Endothelial cell of umbilical vein (primary cell): ENCODE data around the gene LYSMD2. TPM values are rescaled to one million over a fixed set of nuclear protein-coding genes. Genes with fewer than 3 reads are reported as not detected.

Experiments used
- BruUV-seq: library from RNA; stranded (reverse); fragments of 400-500 nt; replicated peaks from 2 replicates; lab custom pipeline; 2021; lab: Mats Ljungman, UMichigan
- CTCF ChIA-PET: fragments of 300-600, 350-600 bp; sonication (Branson Sonifier 250); formaldehyde crosslinking; loops from one replicate; lab custom pipeline; 2021; ENCODE audit warnings: antibody characterized with exemption, inconsistent platforms; lab: Charles Lee
- POLR2A ChIA-PET: fragments of 300-600, 350-600 bp; sonication (Branson Sonifier 250); formaldehyde crosslinking; loops from one replicate; lab custom pipeline; 2021; ENCODE audit warnings: antibody characterized with exemption, inconsistent platforms; lab: Charles Lee
- DNase-seq: peaks from one replicate; pipeline ENCODE4 v3.0.0-alpha.2; 2011; ENCODE audit warnings: low read depth, low spot score
- FAIRE-seq: peaks from 2 replicates; lab custom pipeline; 2011; peaks lifted over from hg19 to GRCh38; lab: Jason Lieb, UNC
- H2AFZ ChIP-seq: 2 replicates; pipeline ENCODE4 v1.6.0; 2012; ENCODE audit warnings: low read depth, low read length, control low read depth, inconsistent platforms
- H3K27ac ChIP-seq: 2 replicates; pipeline ENCODE4 v1.5.1; 2011; ENCODE audit warnings: low read depth, mild to moderate bottlenecking, control low read depth, low read length, moderate library complexity; ENCODE audit not compliant: insufficient read depth
- H3K27me3 ChIP-seq, 2 experiments: 2 replicates each; pipeline versions ENCODE4 v1.6.0 to v1.6.1; 2011; ENCODE audit warnings: low read length in 2 of 2, mixed read lengths in 1 of 2; ENCODE audit not compliant: control insufficient read depth in 2 of 2, insufficient read depth in 2 of 2
- H3K36me3 ChIP-seq, 2 experiments: 2 replicates in 1 of 2; 3 replicates in 1 of 2; pipeline ENCODE4 v1.5.1; 2011; ENCODE audit warnings: low read length in 2 of 2, mild to moderate bottlenecking in 1 of 2, moderate library complexity in 1 of 2; ENCODE audit not compliant: control insufficient read depth in 2 of 2, insufficient read depth in 2 of 2; ENCODE audit errors: extremely low read depth in 1 of 2
- H3K4me1 ChIP-seq: 3 replicates; pipeline ENCODE4 v1.5.1; 2011; ENCODE audit warnings: mild to moderate bottlenecking, low read length; ENCODE audit not compliant: control insufficient read depth, insufficient read depth; ENCODE audit errors: extremely low read depth
- H3K4me2 ChIP-seq: 2 replicates; pipeline ENCODE4 v1.6.1; 2011; ENCODE audit warnings: low read length, control low read depth, mixed read lengths; ENCODE audit not compliant: insufficient read depth
- H3K4me3 ChIP-seq, 3 experiments: fragments of 200-600 bp in 1 of 3; sonication (generic), shearing (Covaris generic) in 1 of 3; replicated peaks in 1 of 3; 2 replicates each; pipeline ENCODE4 v1.5.1; 2011 to 2016; ENCODE audit warnings: control low read depth in 3 of 3, low read length in 3 of 3, mild to moderate bottlenecking in 2 of 3, inconsistent platforms in 1 of 3, low read depth in 1 of 3, moderate library complexity in 1 of 3; ENCODE audit not compliant: insufficient read depth in 1 of 3
- H3K79me2 ChIP-seq: 2 replicates; pipeline ENCODE4 v1.6.0; 2012; ENCODE audit warnings: low read length, inconsistent platforms; ENCODE audit not compliant: control insufficient read depth, insufficient read depth
- H3K9ac ChIP-seq: replicated peaks from 2 replicates; pipeline ENCODE3; 2011; ENCODE audit warnings: low read length, control low read depth; ENCODE audit not compliant: insufficient read depth; ENCODE audit errors: extremely low read depth
- H3K9me1 ChIP-seq: replicated peaks from 3 replicates; pipeline ENCODE4 v1.6.0; 2011; ENCODE audit warnings: mild to moderate bottlenecking, low read length; ENCODE audit not compliant: control insufficient read depth, insufficient read depth; ENCODE audit errors: extremely low read depth
- H3K9me3 ChIP-seq: replicated peaks from 2 replicates; pipeline ENCODE4 v1.5.1; 2012; ENCODE audit warnings: low read length, inconsistent platforms; ENCODE audit not compliant: control insufficient read depth, insufficient read depth
- H4K20me1 ChIP-seq: replicated peaks from 2 replicates; pipeline ENCODE3; 2011; ENCODE audit warnings: mild to moderate bottlenecking, low read length; ENCODE audit not compliant: control insufficient read depth, insufficient read depth; ENCODE audit errors: extremely low read depth
- CTCF ChIP-seq, 2 donors: IDR thresholded peaks; 1 replicate in 1 of 2; 2 replicates in 1 of 2; pipeline ENCODE4 v1.5.1; 2011; ENCODE audit warnings: low read length in 2 of 2, mild to moderate bottlenecking in 2 of 2, moderate library complexity in 2 of 2, control low read depth in 1 of 2, inconsistent platforms in 1 of 2, low read depth in 1 of 2; ENCODE audit not compliant: insufficient read depth in 1 of 2; ENCODE audit errors: extremely low read depth in 1 of 2
- EZH2 ChIP-seq: IDR thresholded peaks from 2 replicates; pipeline ENCODE4 v1.6.1; 2012; ENCODE audit warnings: borderline replicate concordance, low read depth, mild to moderate bottlenecking, moderate library complexity, low read length, inconsistent platforms; ENCODE audit not compliant: severe bottlenecking
- FOS ChIP-seq: IDR thresholded peaks from 2 replicates; pipeline ENCODE4 v1.6.1; 2011; ENCODE audit warnings: mild to moderate bottlenecking, low read length, moderate library complexity, borderline replicate concordance; ENCODE audit not compliant: insufficient read depth
- GATA2 ChIP-seq: IDR thresholded peaks from 2 replicates; pipeline ENCODE4 v1.7.0; 2011; ENCODE audit warnings: low read depth, mild to moderate bottlenecking, moderate library complexity, mixed read lengths, low read length; ENCODE audit not compliant: insufficient read length, insufficient read depth
- JUN ChIP-seq: IDR thresholded peaks from 2 replicates; pipeline ENCODE4 v1.6.1; 2011; ENCODE audit warnings: borderline replicate concordance, low read depth; ENCODE audit not compliant: insufficient read length, insufficient read depth
- MAX ChIP-seq: IDR thresholded peaks from 2 replicates; pipeline ENCODE4 v1.6.1; 2011; ENCODE audit not compliant: insufficient read depth, insufficient read length
- MYC ChIP-seq: IDR thresholded peaks from one replicate; pipeline ENCODE4 v1.6.1; 2011; ENCODE audit warnings: mild to moderate bottlenecking, low read depth, low read length
- POLR2A ChIP-seq: IDR thresholded peaks from 2 replicates; pipeline ENCODE4 v1.6.1; 2012; ENCODE audit warnings: low read depth, mild to moderate bottlenecking, control low read depth, low read length
- POLR2AphosphoS5 ChIP-seq: IDR thresholded peaks from 2 replicates; pipeline ENCODE4 v1.6.1; 2012; ENCODE audit warnings: low read depth, mild to moderate bottlenecking, control low read depth, low read length, moderate library complexity; ENCODE audit not compliant: insufficient read depth
- dilution Hi-C: fragments of 300-500 bp; cut with MboI; formaldehyde crosslinking; loops from one replicate; pipeline ENCODE4 v1.15.0; 2019; ENCODE audit warnings: low sequenced_read_pairs; ENCODE audit not compliant: extremely low pct_ligation_motif_present
- intact Hi-C: fragments of 100-400 bp; cut with micrococcal nuclease; formaldehyde crosslinking; loops from one replicate; pipeline ENCODE4 v1.10.0; 2022
- polyA plus RNA-seq, 4 experiments: library from polyadenylated mRNA; depleted of rRNA in 3 of 4; stranded (reverse) in 3 of 4; unstranded in 1 of 4; fragments of >200 nt; gene quantifications; 2 replicates each; pipeline versions ENCODE4 v1.2.1 to v1.2.3, GENCODE V29; 2011 to 2012; ENCODE audit warnings: missing spikeins in 1 of 4
- total RNA-seq: library from RNA; stranded (reverse); gene quantifications from 2 replicates; pipeline ENCODE4 v1.2.3, GENCODE V29; 2021

LYSMD2 gene
- total and polyA plus RNA-seq, 2 donors (not counting 3 experiments of a cell fraction or from before 2014, with no cell fraction given): 6.2 to 8.0 TPM

- TF ChIP-seq MYC (no peak), MAX (no peak), JUN (no peak), POLR2A (no peak), POLR2AphosphoS5 (no peak), FOS (no peak), CTCF (IDR thresholded peaks at IDR 0.05; ENCODE audit: extremely low read depth in 1 of 2, insufficient read depth in 1 of 2, low read depth in 1 of 2, low read length in 2 of 2) (no peak), EZH2 (no peak), GATA2 (no peak)
Observed at GRCh38 chr15:51783967-51784366, 46.5 kb upstream of the LYSMD2 start.

More at GRCh38 chr15:51783967-51784366, 46.5 kb upstream of the LYSMD2 start:
- dilution Hi-C loops: no loop called here
- BruUV-seq: no TSS peak
- H3K9me1 ChIP-seq: no peaks in the 10 kb centered on the region
- H3K9ac ChIP-seq: no peak overlapping the region
- no peaks in the 10 kb centered on the region for H3K36me3 ChIP-seq
- DNase-seq: no peak
- POLR2A ChIA-PET: no interaction called here
- no peaks in the 10 kb centered on the region for H3K79me2 ChIP-seq
- FAIRE-seq: no peak
- intact Hi-C loops: loop anchor here (5.0 to 10.0 kb wide), 2 partner anchors 351 to 443 kb away; no protein-coding TSS in a partner anchor
- H3K4me3 ChIP-seq: no peak overlapping the region
- H3K27me3 ChIP-seq: peaks cover 0 to 6% of the 10 kb centered on the region in 2 experiments
- no peak overlapping the region for H2AFZ ChIP-seq
- no peak overlapping the region for H3K27ac ChIP-seq
- no peaks in the 10 kb centered on the region for H3K4me1 ChIP-seq
- no peak overlapping the region for H3K4me2 ChIP-seq
- H4K20me1 ChIP-seq: no peaks in the 10 kb centered on the region
- H3K9me3 ChIP-seq: no peaks in the 10 kb centered on the region
- CTCF ChIA-PET: interaction anchor here (1.0 to 3.1 kb wide), 6 partner anchors 14 to 444 kb away, joined by 3 to 19 read pairs (median 4); no protein-coding TSS in a partner anchor
